ENCODE data around the gene TMIGD1.
"Not testable (repeated sequence)": the region's sequence is repeated elsewhere in the genome, so short reads cannot be mapped to it uniquely, and the experiment has no call there.

DNA sequence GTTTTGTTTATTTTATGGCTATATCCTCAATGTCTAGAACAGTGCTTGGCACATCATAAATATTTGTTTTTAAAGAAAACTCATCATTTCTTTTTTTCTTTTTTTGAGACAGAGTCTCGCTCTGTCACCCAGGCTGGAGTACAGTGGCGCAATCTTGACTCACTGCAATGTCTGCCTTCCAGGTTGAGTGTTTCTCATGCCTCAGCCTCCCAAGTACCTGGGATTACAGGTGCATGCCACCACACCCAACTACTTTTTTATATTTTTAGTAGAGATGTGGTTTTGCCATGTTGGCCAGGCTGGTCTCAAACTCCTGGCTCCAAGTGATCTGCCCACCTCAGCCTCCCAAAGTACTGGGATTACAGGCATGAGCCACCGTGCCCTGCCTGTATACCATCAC is 9.4 kb upstream of the TMIGD1 start:
- not testable (repeated sequence) for TF ChIP-seq EZH2 (IDR thresholded peaks at IDR 0.05; ENCODE audit: insufficient read depth, low read length)
- TF ChIP-seq, protein P1, sequence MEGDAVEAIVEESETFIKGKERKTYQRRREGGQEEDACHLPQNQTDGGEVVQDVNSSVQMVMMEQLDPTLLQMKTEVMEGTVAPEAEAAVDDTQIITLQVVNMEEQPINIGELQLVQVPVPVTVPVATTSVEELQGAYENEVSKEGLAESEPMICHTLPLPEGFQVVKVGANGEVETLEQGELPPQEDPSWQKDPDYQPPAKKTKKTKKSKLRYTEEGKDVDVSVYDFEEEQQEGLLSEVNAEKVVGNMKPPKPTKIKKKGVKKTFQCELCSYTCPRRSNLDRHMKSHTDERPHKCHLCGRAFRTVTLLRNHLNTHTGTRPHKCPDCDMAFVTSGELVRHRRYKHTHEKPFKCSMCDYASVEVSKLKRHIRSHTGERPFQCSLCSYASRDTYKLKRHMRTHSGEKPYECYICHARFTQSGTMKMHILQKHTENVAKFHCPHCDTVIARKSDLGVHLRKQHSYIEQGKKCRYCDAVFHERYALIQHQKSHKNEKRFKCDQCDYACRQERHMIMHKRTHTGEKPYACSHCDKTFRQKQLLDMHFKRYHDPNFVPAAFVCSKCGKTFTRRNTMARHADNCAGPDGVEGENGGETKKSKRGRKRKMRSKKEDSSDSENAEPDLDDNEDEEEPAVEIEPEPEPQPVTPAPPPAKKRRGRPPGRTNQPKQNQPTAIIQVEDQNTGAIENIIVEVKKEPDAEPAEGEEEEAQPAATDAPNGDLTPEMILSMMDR (IDR thresholded peaks at IDR 0.05; ENCODE audit: insufficient read depth, low read depth, low read length), result not testable (repeated sequence)
